Testis (tissue), 2 donors: ENCODE measurements around the gene FBL.

ENCODE experiments used
- CTCF ChIP-seq, 3 experiments: fragments of 450-650 bp in 2 of 3; fragments of 200-600 bp in 1 of 3; sonication (generic) in 1 of 3; IDR thresholded peaks; one replicate each; pipeline ENCODE4 v1.5.1; 2016 to 2019; ENCODE audit warnings: antibody characterized with exemption in 3 of 3, mild to moderate bottlenecking in 2 of 3, moderate library complexity in 1 of 3
- POLR2A ChIP-seq: fragments of 450-650 bp; IDR thresholded peaks from one replicate; pipeline ENCODE4 v1.6.1; 2017; ENCODE audit warnings: antibody characterized with exemption, mild to moderate bottlenecking, moderate library complexity

- TF ChIP-seq POLR2A (no peak), CTCF (IDR thresholded peaks at IDR 0.05) (no peak)
Observed at GRCh38 chr19:39848392-39848791, 2.2 kb upstream of the FBL start.
